ENCODE measurements around the gene ANKRD13D.

ANKRD13D gene

DNA sequence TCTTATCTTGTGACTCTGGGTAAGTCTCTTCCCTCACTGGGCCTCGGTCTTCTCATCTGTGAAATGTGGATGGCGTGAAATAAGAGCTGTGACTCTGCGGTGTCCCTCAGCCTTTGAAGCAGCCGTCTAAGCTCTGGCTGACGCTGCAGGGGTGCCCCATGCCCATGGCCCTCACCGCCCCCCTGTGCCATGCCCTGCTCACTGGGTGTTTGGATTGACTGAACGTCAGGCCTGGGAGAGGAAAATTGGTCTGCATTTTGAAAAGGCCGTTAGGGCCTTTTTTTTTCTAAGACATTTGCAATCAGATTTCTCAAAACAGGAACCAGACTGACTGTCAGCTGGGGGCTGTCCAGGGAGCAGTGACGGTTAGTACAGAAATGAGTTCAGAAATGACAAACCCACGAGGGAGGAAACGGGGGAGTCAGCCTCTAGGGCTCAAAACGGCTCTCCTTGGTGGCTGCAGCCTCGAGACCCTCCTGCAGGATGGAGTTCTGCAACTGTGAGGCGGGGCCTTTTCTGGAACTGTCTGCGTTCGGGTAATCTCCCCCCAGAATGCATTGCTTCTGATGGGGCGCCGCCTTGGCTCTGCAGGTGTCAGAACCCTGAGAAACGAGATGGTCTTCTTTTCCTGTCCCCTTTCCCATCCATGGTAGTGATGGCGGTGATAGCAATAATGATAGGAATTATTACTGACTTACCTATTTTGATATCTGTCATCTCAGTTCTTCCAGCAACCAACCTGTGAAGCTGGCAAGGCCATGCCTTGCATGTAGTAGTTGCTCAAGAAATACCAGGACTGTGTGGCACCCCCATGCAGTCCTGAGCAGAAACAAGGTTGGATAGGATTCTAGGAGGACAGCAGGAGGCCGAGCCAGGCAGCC, 20.8 kb upstream of the ANKRD13D start:
- no peak for TF ChIP-seq ZFX (IDR thresholded peaks at IDR 0.05)
- TF ChIP-seq, protein P1, sequence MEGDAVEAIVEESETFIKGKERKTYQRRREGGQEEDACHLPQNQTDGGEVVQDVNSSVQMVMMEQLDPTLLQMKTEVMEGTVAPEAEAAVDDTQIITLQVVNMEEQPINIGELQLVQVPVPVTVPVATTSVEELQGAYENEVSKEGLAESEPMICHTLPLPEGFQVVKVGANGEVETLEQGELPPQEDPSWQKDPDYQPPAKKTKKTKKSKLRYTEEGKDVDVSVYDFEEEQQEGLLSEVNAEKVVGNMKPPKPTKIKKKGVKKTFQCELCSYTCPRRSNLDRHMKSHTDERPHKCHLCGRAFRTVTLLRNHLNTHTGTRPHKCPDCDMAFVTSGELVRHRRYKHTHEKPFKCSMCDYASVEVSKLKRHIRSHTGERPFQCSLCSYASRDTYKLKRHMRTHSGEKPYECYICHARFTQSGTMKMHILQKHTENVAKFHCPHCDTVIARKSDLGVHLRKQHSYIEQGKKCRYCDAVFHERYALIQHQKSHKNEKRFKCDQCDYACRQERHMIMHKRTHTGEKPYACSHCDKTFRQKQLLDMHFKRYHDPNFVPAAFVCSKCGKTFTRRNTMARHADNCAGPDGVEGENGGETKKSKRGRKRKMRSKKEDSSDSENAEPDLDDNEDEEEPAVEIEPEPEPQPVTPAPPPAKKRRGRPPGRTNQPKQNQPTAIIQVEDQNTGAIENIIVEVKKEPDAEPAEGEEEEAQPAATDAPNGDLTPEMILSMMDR (conservative IDR thresholded peaks at IDR 0.05), result no peak
- peak overlapping the region; percentile 95 for H3K27ac ChIP-seq

- no peak for TF ChIP-seq ZFX (IDR thresholded peaks at IDR 0.05)
- TF ChIP-seq, protein P1 (conservative IDR thresholded peaks at IDR 0.05), result no peak
- peak overlapping the region; percentile 95 for H3K27ac ChIP-seq
Observed at GRCh38 chr11:67268962-67269268, 20.2 kb upstream of the ANKRD13D start.

- peak overlapping the region; percentile 95 for H3K27ac ChIP-seq
- TF ChIP-seq, protein P1 (conservative IDR thresholded peaks at IDR 0.05), result no peak
- no peak for TF ChIP-seq ZFX (IDR thresholded peaks at IDR 0.05)
Observed at GRCh38 chr11:67269401-67270255, 19.5 kb upstream of the ANKRD13D start.

DNA sequence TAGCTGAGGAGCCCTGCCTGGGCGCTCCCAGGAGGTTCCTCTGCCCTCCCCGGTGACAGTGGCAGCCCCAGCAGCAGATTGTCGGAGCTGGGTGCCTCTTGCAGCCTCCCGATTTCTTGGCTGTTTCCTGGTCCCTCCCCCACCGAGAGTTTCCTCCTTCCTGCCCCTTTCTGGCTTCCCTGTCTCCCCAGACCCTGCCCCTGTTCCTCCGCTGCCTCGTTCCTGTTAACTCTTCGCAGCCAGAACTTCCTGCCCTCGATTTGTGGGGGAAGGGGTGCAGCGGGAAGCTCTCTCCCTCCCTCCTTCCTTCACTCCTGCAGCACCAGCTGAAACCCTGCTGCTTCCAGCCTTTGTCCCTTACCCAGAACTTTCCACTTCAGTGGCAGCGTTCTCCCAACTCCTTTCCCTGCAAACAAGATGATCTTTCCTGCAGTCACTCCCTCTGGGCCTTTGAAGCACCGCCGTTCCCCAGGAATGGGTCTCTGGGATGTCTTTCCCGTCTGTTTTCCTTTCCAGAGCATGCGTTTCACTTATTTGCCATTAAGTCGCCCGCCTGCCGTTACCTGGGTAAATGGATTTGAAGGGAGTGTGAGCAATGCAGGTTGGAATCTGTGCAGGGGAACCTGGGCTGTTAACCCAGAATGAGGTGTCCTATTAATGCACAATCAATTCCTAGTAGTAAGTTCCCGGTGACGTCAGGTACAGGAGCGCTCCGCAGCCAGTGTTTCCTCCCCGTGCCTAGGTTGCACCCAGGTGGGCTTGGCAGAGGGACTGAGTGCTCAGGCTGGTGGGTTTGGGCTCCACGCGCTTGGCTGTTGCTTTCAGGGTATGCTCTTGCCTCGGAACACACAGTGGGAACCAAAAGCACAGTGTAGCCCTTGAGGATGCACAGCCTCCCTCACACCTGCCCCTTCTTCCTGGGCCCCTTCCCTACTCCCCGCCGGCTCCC, 18.6 kb upstream of the ANKRD13D start:
- TF ChIP-seq, protein P1 (conservative IDR thresholded peaks at IDR 0.05), result no peak
- TF ChIP-seq ZFX (IDR thresholded peaks at IDR 0.05), result no peak
- H3K27ac ChIP-seq, result peak overlapping the region; percentile 95

DNA sequence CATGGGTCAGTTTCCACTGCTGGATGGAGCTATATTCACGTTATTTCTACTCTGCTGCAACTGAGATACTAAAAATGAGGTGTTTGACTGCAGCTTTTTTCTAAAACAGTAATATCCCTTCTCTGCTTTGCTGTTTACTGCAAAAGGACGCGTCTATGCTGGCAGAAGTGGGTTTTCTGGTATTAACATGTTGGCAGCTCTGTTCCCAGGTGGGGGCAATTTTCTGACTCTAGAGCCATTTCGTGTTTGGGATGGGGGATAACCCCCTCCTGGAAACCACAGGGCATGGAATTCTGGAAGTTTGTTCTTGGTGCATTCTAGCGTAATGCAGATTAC, 17.9 kb upstream of the ANKRD13D start:
- peak overlapping the region; percentile 95 for H3K27ac ChIP-seq

DNA sequence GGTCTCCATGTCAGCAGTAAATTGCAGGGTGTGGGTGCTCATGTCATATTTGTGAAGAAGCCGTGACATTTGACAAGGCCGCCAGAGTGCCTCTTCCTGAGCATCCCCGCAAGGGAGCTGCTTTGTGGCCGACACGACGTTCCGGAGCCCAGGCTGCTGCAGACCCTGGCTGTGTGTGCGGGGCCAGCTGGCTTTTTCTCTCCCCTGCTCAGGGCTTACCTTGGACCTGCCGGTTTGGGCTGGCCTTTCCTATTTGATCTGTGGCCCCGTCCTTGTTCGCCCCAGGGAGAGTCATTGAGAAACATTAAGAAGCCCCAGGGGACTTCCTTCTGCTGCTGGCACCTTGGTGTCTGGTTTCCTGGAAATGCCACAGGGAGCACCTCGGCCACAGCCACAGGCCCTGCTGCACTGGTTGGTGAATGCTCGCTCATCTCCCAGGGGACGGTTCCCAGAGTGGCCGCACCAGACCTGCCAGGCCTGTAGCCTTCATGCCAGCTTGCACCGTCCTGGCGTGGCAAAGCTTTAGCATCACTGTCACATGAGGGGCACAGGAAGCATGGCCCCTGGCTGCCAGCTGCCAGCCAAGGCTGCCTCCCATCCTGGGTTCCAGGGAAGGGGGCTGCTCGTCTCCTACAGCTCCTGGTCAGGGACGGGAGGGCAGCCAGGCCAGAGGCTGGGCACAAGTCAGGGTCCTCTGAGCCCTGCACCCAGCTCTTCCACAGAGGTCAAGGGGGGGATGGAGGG, 17.4 kb upstream of the ANKRD13D start:
- H3K27ac ChIP-seq, result peak overlapping the region; percentile 95
- no peak for TF ChIP-seq ZFX (IDR thresholded peaks at IDR 0.05)
- TF ChIP-seq, protein P1 (conservative IDR thresholded peaks at IDR 0.05), result no peak

More for the DNA sequence above, 17.9 kb upstream of the ANKRD13D start:
- TF ChIP-seq, protein P1 (conservative IDR thresholded peaks at IDR 0.05), result no peak
- TF ChIP-seq ZFX (IDR thresholded peaks at IDR 0.05), result no peak

Data from C4-2B (cell line).